ENCODE measurements around the gene CRLF2. TPM values are rescaled to one million over a fixed set of nuclear protein-coding genes. Genes with fewer than 3 reads are reported as not detected.
"Not testable (repeated sequence)": the region's sequence is repeated elsewhere in the genome, so short reads cannot be mapped to it uniquely, and the experiment has no call there.

The CRLF2 gene
- total RNA-seq, 1 donor, result not detected

DNA sequence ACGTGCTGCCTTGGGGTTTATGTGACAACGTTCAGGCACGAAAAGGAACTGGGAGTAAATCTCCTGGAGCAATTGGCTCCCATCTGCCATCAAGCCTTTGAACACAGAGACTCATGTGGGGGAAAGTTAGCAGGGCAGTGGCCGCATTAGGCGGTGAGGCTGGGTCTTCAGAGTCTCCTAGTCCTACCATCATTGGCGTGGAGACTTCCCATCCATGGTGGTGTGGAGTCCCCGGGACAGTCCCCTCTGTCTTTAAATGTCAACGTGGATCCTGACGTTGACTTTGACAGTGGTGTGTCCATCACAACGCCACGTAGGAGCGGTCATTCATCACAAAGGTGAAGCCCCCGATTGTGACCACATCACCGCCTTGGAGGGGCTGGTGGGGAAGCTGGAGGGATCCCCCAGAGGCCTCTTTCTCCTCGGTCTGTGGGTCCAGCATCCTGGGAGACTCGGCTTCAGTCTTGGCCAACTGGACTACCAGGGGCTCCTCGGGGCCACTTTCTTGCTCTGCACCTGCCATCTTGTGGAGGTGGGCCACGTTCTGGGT is 21.8 kb downstream of the CRLF2 start:
- DNase-seq (ENCODE audit: low read depth), result no peak
- TF ChIP-seq, protein P1, sequence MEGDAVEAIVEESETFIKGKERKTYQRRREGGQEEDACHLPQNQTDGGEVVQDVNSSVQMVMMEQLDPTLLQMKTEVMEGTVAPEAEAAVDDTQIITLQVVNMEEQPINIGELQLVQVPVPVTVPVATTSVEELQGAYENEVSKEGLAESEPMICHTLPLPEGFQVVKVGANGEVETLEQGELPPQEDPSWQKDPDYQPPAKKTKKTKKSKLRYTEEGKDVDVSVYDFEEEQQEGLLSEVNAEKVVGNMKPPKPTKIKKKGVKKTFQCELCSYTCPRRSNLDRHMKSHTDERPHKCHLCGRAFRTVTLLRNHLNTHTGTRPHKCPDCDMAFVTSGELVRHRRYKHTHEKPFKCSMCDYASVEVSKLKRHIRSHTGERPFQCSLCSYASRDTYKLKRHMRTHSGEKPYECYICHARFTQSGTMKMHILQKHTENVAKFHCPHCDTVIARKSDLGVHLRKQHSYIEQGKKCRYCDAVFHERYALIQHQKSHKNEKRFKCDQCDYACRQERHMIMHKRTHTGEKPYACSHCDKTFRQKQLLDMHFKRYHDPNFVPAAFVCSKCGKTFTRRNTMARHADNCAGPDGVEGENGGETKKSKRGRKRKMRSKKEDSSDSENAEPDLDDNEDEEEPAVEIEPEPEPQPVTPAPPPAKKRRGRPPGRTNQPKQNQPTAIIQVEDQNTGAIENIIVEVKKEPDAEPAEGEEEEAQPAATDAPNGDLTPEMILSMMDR (IDR thresholded peaks at IDR 0.05; ENCODE audit: insufficient read depth, low read depth, low read length), result no peak
- no peak overlapping the region for H3K4me3 ChIP-seq (ENCODE audit: low read depth, low read length)

- DNase-seq (ENCODE audit: low read depth), result no peak
- TF ChIP-seq, protein P1 (IDR thresholded peaks at IDR 0.05; ENCODE audit: insufficient read depth, low read depth, low read length), result no peak
These were observed 26.9 kb downstream of the CRLF2 start for GRCh38 chrX:1185561-1185960.

GRCh38 chrX:1182211-1182610 is 30.2 kb downstream of the CRLF2 start:
- DNase-seq (ENCODE audit: low read depth), result no peak
- no peak overlapping the region for H3K4me3 ChIP-seq (ENCODE audit: low read depth, low read length)
- TF ChIP-seq, protein P1 (IDR thresholded peaks at IDR 0.05; ENCODE audit: insufficient read depth, low read depth, low read length), result no peak

More at GRCh38 chrX:1185561-1185960, 26.9 kb downstream of the CRLF2 start:
- H3K4me3 ChIP-seq (ENCODE audit: low read depth, low read length), result no peak overlapping the region

GRCh38 chrX:1181661-1182060 is 30.8 kb downstream of the CRLF2 start:
- not testable (repeated sequence) for H3K4me3 ChIP-seq (ENCODE audit: low read depth, low read length); DNase-seq (ENCODE audit: low read depth)

DNA sequence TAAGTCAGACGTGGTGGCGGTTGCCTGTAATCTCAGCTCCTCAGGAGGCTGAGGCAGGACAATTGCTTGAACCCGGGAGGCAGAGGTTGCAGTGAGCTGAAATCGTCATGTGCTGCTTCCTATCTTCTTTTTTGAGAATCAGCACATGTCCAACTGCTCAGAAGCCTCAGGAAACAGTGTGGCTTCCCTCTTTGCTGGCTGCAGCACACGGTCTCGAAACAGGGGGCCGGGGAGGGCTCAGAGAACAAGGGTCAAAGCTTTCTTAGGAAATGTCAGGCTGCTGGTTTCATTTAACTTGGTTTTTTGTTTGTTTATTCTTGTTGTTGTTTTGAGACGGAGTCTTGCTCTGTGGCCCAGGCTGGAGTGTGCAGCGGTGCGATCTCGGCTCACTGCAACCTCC is 31.3 kb downstream of the CRLF2 start:
- no peak for DNase-seq (ENCODE audit: low read depth)
- TF ChIP-seq, protein P1 (IDR thresholded peaks at IDR 0.05; ENCODE audit: insufficient read depth, low read depth, low read length), result no peak
- no peak overlapping the region for H3K4me3 ChIP-seq (ENCODE audit: low read depth, low read length)

- peak; percentile 10 for DNase-seq (ENCODE audit: low read depth)
- H3K4me3 ChIP-seq (ENCODE audit: low read depth, low read length), result no peak overlapping the region
- TF ChIP-seq, protein P1 (IDR thresholded peaks at IDR 0.05; ENCODE audit: insufficient read depth, low read depth, low read length), result no peak
These were observed 33.8 kb downstream of the CRLF2 start for GRCh38 chrX:1178580-1179057.

- H3K4me3 ChIP-seq (ENCODE audit: low read depth, low read length); DNase-seq (ENCODE audit: low read depth): not testable (repeated sequence)
These were observed 35.7 kb downstream of the CRLF2 start for GRCh38 chrX:1176531-1177320.

DNA sequence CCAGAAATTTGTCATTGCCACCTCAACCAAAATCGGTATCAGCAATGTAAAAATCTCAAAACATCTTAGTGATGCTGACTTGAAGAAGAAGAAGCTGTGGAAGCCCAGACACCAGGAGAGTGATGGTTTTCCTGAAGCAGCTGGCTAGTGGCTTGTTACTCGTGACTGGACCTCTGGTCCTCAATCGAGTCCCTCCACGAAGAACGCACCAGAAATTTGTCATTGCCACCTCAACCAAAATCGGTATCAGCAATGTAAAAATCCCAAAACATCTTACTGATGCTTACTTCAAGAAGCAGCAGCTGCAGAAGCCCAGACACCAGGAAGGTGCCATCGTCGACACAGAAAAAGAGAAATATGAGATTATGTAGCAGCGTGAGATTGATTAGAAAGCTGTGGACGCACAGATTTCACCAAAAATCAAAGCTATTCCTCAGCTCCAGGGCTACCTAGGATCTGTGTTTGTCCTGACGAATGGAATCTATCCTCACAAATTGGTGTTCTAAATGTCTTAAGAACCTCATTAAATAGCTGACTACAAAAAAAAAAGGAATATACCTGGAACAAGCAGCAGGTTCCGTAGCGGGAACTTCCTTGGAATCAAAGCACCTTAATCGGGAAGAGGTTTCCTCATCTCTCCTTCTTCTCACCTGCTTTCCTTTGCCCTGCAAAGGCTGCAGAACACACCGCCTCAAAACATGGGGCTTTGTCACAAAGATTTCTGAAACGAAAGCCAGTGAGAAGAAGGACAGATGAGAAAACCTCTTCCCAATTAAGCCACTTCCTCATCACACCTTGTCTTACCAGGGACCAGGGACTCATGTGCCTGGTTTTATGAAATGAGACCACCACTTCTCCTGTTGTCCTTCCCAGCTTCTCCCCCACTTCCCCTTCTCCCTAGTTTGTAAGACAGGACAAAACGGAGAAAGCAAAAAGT is 37.6 kb downstream of the CRLF2 start:
- H3K4me3 ChIP-seq (ENCODE audit: low read depth, low read length); DNase-seq (ENCODE audit: low read depth): not testable (repeated sequence)

DNA sequence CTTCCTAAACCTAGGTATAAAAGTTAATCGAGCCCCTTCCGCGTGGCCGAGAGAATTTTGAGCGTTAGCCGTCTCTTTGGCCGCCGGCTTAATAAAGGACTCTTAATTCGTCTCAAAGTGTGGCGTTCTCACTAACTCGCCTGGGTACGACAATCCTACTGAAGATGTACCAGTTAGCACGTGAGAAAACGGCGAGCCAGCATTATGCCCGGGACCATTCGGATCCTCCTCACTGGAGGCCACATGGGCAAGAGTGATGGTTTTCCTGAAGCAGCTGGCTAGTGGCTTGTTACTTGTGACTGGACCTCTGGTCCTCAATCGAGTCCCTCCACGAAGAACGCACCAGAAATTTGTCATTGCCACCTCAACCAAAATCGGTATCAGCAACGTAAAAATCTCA is 39.0 kb downstream of the CRLF2 start:
- not testable (repeated sequence) for DNase-seq (ENCODE audit: low read depth); H3K4me3 ChIP-seq (ENCODE audit: low read depth, low read length)

All from fibroblast of villous mesenchyme (primary cell).